Thyroid gland (tissue), 4 donors: ENCODE data around the gene LY6G5B. TPM values are rescaled to one million over a fixed set of nuclear protein-coding genes. Genes with fewer than 3 reads are reported as not detected.
A peak's percentile ranks its signal among the peaks of the same experiment; 100 is the strongest.

Experiments used
- DNase-seq, 2 donors: peaks; one replicate each; pipeline ENCODE4 v3.0.0-alpha.2; 2019
- H3K27ac ChIP-seq, 3 donors: fragments of 200-600 bp; sonication (generic); 1 replicate in 2 of 3; 2 replicates in 1 of 3; pipeline ENCODE4 v1.5.1; 2016 to 2019; ENCODE audit warnings: mild to moderate bottlenecking in 1 of 3, moderate library complexity in 1 of 3
- H3K27me3 ChIP-seq: fragments of 200-600 bp; sonication (generic); one replicate; pipeline ENCODE4 v1.5.1; 2019
- H3K36me3 ChIP-seq, 2 donors: fragments of 200-600 bp; sonication (generic); one replicate each; pipeline ENCODE4 v1.5.1; 2016 to 2019
- H3K4me1 ChIP-seq, 2 donors: fragments of 200-600 bp; sonication (generic); one replicate each; pipeline ENCODE4 v1.5.1; 2017 to 2019
- H3K4me3 ChIP-seq, 3 donors: fragments of 200-600 bp; sonication (generic); replicated peaks in 1 of 3; 1 replicate in 2 of 3; 2 replicates in 1 of 3; pipeline ENCODE4 v1.5.1; 2016; ENCODE audit warnings: mild to moderate bottlenecking in 1 of 3
- H3K9me3 ChIP-seq: fragments of 200-600 bp; sonication (generic); one replicate; pipeline ENCODE4 v1.5.1; 2017
- POLR2A ChIP-seq, 2 donors: fragments of 450-650 bp; IDR thresholded peaks; one replicate each; pipeline ENCODE4 v1.6.1; 2017; ENCODE audit warnings: antibody characterized with exemption in 2 of 2, mild to moderate bottlenecking in 2 of 2, moderate library complexity in 1 of 2
- WGBS, 2 donors: methylation state at CpG; one replicate each; pipeline ENCODE4 v1.1.5; 2017; 5-methylcytosine and 5-hydroxymethylcytosine counted together
- intact Hi-C: fragments of 100-400 bp; cut with DNase I; formaldehyde crosslinking; loops from one replicate; pipeline ENCODE4 v1.15.1; 2023
- microRNA-seq: library from miRNA; unstranded; fragments of <30 nt; microRNA quantifications from one replicate; pipeline ENCODE4, GENCODE V29; 2016
- small RNA-seq: library from RNA; depleted of rRNA; stranded (forward); fragments of <200 nt; gene quantifications from one replicate; pipeline ENCODE3, GENCODE V24; 2016
- total RNA-seq, 4 donors: library from RNA; depleted of rRNA; stranded (reverse); fragments of >200 nt; gene quantifications; one replicate each; pipeline ENCODE4 v1.2.3, GENCODE V29; 2016
- TF ChIP-seq, protein P1 (sequence below), 6 experiments: fragments of 200-600 bp in 3 of 6; fragments of 450-650 bp in 3 of 6; sonication (generic) in 3 of 6; IDR thresholded peaks; one replicate each; pipeline ENCODE4 v1.5.1; 2016 to 2019; ENCODE audit warnings: antibody characterized with exemption in 6 of 6, mild to moderate bottlenecking in 2 of 6, inconsistent platforms in 1 of 6, moderate library complexity in 1 of 6

The LY6G5B gene
- total RNA-seq, 4 donors from 2014 or later: 4.4 to 11.8 (median 9.4) TPM

DNA sequence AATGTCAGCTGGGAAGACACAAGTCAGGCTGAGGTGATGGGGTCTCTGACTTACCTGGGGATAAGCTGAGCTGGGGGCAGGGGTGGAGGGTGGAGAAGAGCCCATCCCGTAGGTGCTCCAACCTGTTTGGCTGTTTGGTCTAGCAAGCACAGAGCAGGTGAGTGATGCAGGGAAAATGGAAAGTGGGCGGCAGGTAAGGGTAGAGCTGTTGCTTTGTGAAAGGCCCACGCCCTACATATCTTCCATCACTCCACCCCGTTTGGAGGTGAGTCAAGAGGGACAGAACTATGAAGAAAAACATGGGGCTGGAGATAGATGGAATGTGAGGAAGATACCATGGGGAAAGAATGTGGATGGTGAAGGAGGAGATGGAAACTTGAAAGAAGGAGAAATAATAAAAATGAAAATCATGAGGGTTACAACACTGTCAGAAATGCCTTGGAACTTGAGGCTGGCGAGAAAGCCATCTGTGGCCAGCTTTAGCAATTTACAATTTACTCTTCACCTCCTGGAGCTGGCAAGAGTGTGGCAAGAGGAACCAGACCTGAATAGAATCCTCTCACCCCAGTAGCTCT, 50.5 kb downstream of the LY6G5B start:
- DNase-seq: no peak
- Histone ChIP-seq H3K4me1 (peaks cover 15 to 20% of the 10 kb centered on the region in 2 donors), H3K27ac (no peak overlapping the region), H3K27me3 (no peaks in the 10 kb centered on the region), H3K9me3 (no peaks in the 10 kb centered on the region), H3K36me3 (no peaks in the 10 kb centered on the region), H3K4me3 (no peak overlapping the region)
- no peak for TF ChIP-seq POLR2A (IDR thresholded peaks at IDR 0.05)
- TF ChIP-seq, protein P1, sequence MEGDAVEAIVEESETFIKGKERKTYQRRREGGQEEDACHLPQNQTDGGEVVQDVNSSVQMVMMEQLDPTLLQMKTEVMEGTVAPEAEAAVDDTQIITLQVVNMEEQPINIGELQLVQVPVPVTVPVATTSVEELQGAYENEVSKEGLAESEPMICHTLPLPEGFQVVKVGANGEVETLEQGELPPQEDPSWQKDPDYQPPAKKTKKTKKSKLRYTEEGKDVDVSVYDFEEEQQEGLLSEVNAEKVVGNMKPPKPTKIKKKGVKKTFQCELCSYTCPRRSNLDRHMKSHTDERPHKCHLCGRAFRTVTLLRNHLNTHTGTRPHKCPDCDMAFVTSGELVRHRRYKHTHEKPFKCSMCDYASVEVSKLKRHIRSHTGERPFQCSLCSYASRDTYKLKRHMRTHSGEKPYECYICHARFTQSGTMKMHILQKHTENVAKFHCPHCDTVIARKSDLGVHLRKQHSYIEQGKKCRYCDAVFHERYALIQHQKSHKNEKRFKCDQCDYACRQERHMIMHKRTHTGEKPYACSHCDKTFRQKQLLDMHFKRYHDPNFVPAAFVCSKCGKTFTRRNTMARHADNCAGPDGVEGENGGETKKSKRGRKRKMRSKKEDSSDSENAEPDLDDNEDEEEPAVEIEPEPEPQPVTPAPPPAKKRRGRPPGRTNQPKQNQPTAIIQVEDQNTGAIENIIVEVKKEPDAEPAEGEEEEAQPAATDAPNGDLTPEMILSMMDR (IDR thresholded peaks at IDR 0.05): no peak
- 81 to 88% methylated on average over 5 of the region's 5 CpGs for WGBS, 2 donors
- intact Hi-C loops: loop anchor here (10.0 kb wide), 1 partner anchor 115 kb away; no protein-coding TSS in a partner anchor

DNA sequence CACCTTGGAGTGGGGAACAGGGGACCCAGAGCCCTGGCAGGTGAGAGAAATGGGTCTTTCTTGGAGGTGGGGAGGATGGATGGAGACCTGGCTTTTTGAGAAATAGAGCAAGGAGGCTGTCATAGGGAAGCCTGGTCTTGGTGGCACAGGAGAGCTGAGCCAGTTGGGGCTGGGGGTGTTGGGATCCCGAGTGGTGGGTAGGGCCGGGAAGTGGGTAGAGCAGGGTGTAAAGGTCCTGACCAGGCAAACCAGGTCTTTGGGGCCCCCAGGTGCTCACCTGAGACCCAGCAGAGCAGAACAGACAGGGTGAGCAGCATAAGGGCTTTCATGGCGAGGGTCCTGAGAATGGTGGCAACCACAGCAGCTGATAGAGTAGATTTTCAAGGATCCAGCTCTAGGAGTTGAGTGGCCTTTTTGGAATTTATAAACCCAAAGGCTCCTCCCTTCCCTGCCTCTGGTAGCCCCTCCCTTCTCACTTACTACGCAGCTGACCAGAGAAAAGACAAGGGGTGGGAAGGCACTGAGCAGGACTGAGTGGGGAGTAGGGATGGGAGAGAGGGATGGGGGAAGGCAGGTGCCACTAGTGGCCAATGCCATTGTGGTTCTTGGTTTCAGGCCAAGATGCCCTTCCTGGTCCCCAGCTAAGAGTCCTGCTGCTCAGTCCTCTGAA, 51.7 kb downstream of the LY6G5B start, which contains the start of gene LY6G6C:
TSS of gene LY6G6C (minus strand) at position 396 of the 670 bp plus-strand sequence. CDS start at position 329, 67 bp downstream.
- Histone ChIP-seq H3K4me1 (peaks cover 15 to 28% of the 10 kb centered on the region in 2 donors), H3K36me3 (no peaks in the 10 kb centered on the region), H3K9me3 (no peaks in the 10 kb centered on the region), H3K4me3 (no peak within 1 kb of the TSS), H3K27ac (no peak within 1 kb of the TSS), H3K27me3 (no peaks in the 10 kb centered on the region)
- TF ChIP-seq POLR2A (IDR thresholded peaks at IDR 0.05): no peak
- TF ChIP-seq, protein P1 (IDR thresholded peaks at IDR 0.05): no peak
- 84 to 97% methylated on average over 4 of the region's 4 CpGs for WGBS, 2 donors
- no peak for DNase-seq
- intact Hi-C loops: loop anchor here (10.0 kb wide), 1 partner anchor 113 kb away; no protein-coding TSS in a partner anchor

- H3K4me3 ChIP-seq: no peak overlapping the region
- peaks cover 0 to 2% of the 10 kb centered on the region in 2 donors for H3K36me3 ChIP-seq
- H3K27ac ChIP-seq: no peak overlapping the region
- no peaks in the 10 kb centered on the region for H3K9me3 ChIP-seq
- no peak for TF ChIP-seq POLR2A (IDR thresholded peaks at IDR 0.05)
- TF ChIP-seq, protein P1 (IDR thresholded peaks at IDR 0.05): no peak
- H3K27me3 ChIP-seq: no peaks in the 10 kb centered on the region
- DNase-seq: no peak
- peaks cover 19 to 35% of the 10 kb centered on the region in 2 donors for H3K4me1 ChIP-seq
- 92 to 97% methylated on average over 3 of the region's 3 CpGs for WGBS, 2 donors
- intact Hi-C loops: loop anchor here (10.0 kb wide), 1 partner anchor 113 kb away; no protein-coding TSS in a partner anchor
Observed at GRCh38 chr6:31722173-31722572, 52.4 kb downstream of the LY6G5B start.

Small RNAs within 50 kb of the gene (microRNA-seq; reads per million reads assigned to microRNA genes)
- gene MIR4646: not detected
- gene MIR6832: not detected

Small RNAs within 50 kb of the gene (small RNA-seq; reads per million reads assigned to genes)
- gene LY6G6D: not detected
- not detected for gene MIR4646
- not detected for gene MIR6832
- not detected for gene RF00019
- gene SNORA38: 20.6 reads per million, percentile 94 among the genes with 10 or more reads in this experiment

Other genes starting within 250 kb of the LY6G5B start
- gene MICB, start 171.8 kb upstream of the LY6G5B start, total RNA-seq: 1 to 10 TPM in 3 of 4 donors, under 1 TPM in 1; 0.89 to 3.4 (median 2.1) TPM
- not detected for gene MCCD1, start 141.0 kb upstream of the LY6G5B start, total RNA-seq
- gene DDX39B, start 128.0 kb upstream of the LY6G5B start, total RNA-seq: 100 to 1,000 TPM; 296 to 339 (median 314) TPM
- gene ATP6V1G2, start 123.4 kb upstream of the LY6G5B start, total RNA-seq: 1 to 10 TPM; 1.2 to 3.9 (median 2.6) TPM
- gene NFKBIL1, start 122.4 kb upstream of the LY6G5B start, total RNA-seq: 10 to 100 TPM; 23.7 to 34.0 (median 27.5) TPM
- gene LTA, start 97.7 kb upstream of the LY6G5B start, total RNA-seq: not detected
- under 1 TPM in 1 of 4 donors, not detected in 3; 0.42 TPM for gene TNF, start 94.4 kb upstream of the LY6G5B start, total RNA-seq
- not detected for gene LTB, start 87.6 kb upstream of the LY6G5B start, total RNA-seq
- gene LST1, start 83.7 kb upstream of the LY6G5B start, total RNA-seq: 10 to 100 TPM in 1 of 4 donors, 1 to 10 TPM in 2, not detected in 1; 2.5 to 23.4 (median 3.2) TPM
- gene NCR3, start 77.0 kb upstream of the LY6G5B start, total RNA-seq: not detected
- gene AIF1, start 54.7 kb upstream of the LY6G5B start, total RNA-seq: 10 to 100 TPM in 3 of 4 donors, 1 to 10 TPM in 1; 8.1 to 37.8 (median 17.6) TPM
- 100 to 1,000 TPM in 1 of 4 donors, 10 to 100 TPM in 3; 68.5 to 127 (median 86.7) TPM for gene PRRC2A, start 49.3 kb upstream of the LY6G5B start, total RNA-seq
- 100 to 1,000 TPM; 179 to 301 (median 245) TPM for gene BAG6, start 17.3 kb upstream of the LY6G5B start, total RNA-seq
- gene APOM, start 14.1 kb upstream of the LY6G5B start, total RNA-seq: 1 to 10 TPM; 2.3 to 5.1 (median 4.5) TPM
- gene C6orf47, start 9.2 kb upstream of the LY6G5B start, total RNA-seq: 10 to 100 TPM; 23.6 to 32.3 (median 28.7) TPM
- gene GPANK1, start 5.0 kb upstream of the LY6G5B start, total RNA-seq: 10 to 100 TPM; 15.7 to 23.2 (median 22.1) TPM
- gene CSNK2B, start 3.9 kb upstream of the LY6G5B start, total RNA-seq: 100 to 1,000 TPM; 181 to 264 (median 206) TPM
- gene LY6G5C, start 11.1 kb downstream of the LY6G5B start, total RNA-seq: 1 to 10 TPM in 1 of 4 donors, under 1 TPM in 2, not detected in 1; 0.54 to 7.9 (median 0.83) TPM
- 10 to 100 TPM; 47.3 to 81.4 (median 71.7) TPM for gene ABHD16A, start 33.3 kb downstream of the LY6G5B start, total RNA-seq
- gene LY6G6F, start 36.9 kb downstream of the LY6G5B start, total RNA-seq: not detected
- not detected for gene LY6G6D, start 45.4 kb downstream of the LY6G5B start, total RNA-seq
- not detected for gene LY6G6C, start 51.8 kb downstream of the LY6G5B start, total RNA-seq
- 1 to 10 TPM in 1 of 4 donors, under 1 TPM in 1, not detected in 2; 0.54 to 1.8 TPM for gene MPIG6B, start 53.4 kb downstream of the LY6G5B start, total RNA-seq
- 100 to 1,000 TPM in 3 of 4 donors, 10 to 100 TPM in 1; 99.9 to 117 (median 114) TPM for gene DDAH2, start 59.3 kb downstream of the LY6G5B start, total RNA-seq
- 100 to 1,000 TPM; 222 to 314 (median 247) TPM for gene CLIC1, start 66.6 kb downstream of the LY6G5B start, total RNA-seq
- 10 to 100 TPM in 1 of 4 donors, 1 to 10 TPM in 3; 5.6 to 11.2 (median 7.2) TPM for gene MSH5, start 70.0 kb downstream of the LY6G5B start, total RNA-seq
- 1 to 10 TPM in 3 of 4 donors, not detected in 1; 2.0 to 4.2 (median 3.0) TPM for gene SAPCD1, start 92.7 kb downstream of the LY6G5B start, total RNA-seq
- 1 to 10 TPM; 1.2 to 8.9 (median 5.4) TPM for gene VWA7, start 107.4 kb downstream of the LY6G5B start, total RNA-seq
- 100 to 1,000 TPM in 1 of 4 donors, 10 to 100 TPM in 3; 33.8 to 120 (median 39.9) TPM for gene VARS1, start 125.8 kb downstream of the LY6G5B start, total RNA-seq
- 10 to 100 TPM; 29.2 to 48.4 (median 36.5) TPM for gene LSM2, start 137.0 kb downstream of the LY6G5B start, total RNA-seq
- gene HSPA1L, start 145.3 kb downstream of the LY6G5B start, total RNA-seq: 1 to 10 TPM; 3.5 to 4.1 (median 3.9) TPM
- 100 to 1,000 TPM; 148 to 320 (median 190) TPM for gene HSPA1A, start 145.6 kb downstream of the LY6G5B start, total RNA-seq
- gene HSPA1B, start 157.8 kb downstream of the LY6G5B start, total RNA-seq: 100 to 1,000 TPM; 194 to 330 (median 256) TPM
- gene NEU1, start 192.8 kb downstream of the LY6G5B start, total RNA-seq: 10 to 100 TPM; 54.4 to 98.1 (median 65.9) TPM
- 10 to 100 TPM in 2 of 4 donors, 1 to 10 TPM in 2; 1.6 to 16.2 (median 7.7) TPM for gene SLC44A4, start 209.0 kb downstream of the LY6G5B start, total RNA-seq
- gene EHMT2, start 227.7 kb downstream of the LY6G5B start, total RNA-seq: 10 to 100 TPM; 26.9 to 47.7 (median 38.7) TPM
- gene ZBTB12, start 232.1 kb downstream of the LY6G5B start, total RNA-seq: 1 to 10 TPM in 3 of 4 donors, under 1 TPM in 1; 0.94 to 2.9 (median 1.5) TPM